GM21423 (cell line): ENCODE measurements around the gene RAB20.
"Not testable (repeated sequence)": the region's sequence is repeated elsewhere in the genome, so short reads cannot be mapped to it uniquely, and the experiment has no call there.

Experiments used
- ATAC-seq: cut with Tn5 transposase; IDR thresholded peaks from one replicate; pipeline ENCODE4 v1.9.1; 2021; ENCODE audit warnings: mild to moderate bottlenecking, moderate library complexity; ENCODE audit not compliant: unreplicated experiment

Gene RAB20, protein sequence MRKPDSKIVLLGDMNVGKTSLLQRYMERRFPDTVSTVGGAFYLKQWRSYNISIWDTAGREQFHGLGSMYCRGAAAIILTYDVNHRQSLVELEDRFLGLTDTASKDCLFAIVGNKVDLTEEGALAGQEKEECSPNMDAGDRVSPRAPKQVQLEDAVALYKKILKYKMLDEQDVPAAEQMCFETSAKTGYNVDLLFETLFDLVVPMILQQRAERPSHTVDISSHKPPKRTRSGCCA

GRCh38 chr13:110561344-110562035 is at the start of gene RAB20:
Gene RAB20, minus strand, starts transcription at chr13:110561722. Its CDS starts 203 bp downstream, at chr13:110561519.
- peak; percentile 73 for ATAC-seq

DNA sequence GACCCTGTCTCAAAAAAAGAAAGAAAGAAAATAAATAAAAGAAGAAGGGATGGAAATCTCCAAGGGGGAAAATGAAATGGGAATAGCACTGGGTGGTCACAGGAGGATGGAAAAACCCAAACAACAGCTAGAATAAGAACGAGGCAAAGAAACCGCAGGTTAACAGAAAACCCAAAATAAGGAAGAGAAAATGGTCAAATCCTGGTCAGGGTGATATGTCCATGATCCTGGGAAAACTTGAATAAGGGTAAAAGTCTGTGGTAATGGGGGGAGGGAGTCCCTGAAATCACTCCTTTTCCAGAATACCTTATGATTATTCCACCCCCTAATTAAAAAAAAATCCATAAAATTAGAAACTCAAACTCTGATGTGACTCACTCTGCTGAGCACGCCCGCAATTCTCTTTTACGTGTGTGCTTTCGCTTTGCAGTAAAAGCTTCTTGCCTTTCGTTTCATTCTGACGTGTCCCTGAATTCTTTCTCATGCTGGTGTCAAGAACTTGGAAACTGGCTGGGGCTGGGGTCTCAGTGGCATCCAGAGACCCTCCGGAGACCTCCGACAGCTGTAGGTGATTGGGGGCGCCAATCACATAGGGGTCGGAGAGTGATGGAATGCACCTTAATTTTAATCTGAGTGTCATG is 49.6 kb upstream of the RAB20 start:
- ATAC-seq: no peak

- ATAC-seq: no peak
Measured at GRCh38 chr13:110607675-110608224, 46.2 kb upstream of the RAB20 start.

GRCh38 chr13:110606281-110606680 is 44.8 kb upstream of the RAB20 start:
- not testable (repeated sequence) for ATAC-seq

GRCh38 chr13:110605132-110605531 is 43.6 kb upstream of the RAB20 start:
- ATAC-seq: no peak

- ATAC-seq: no peak
Measured at GRCh38 chr13:110600980-110601379, 39.5 kb upstream of the RAB20 start.

- ATAC-seq: no peak
Measured at GRCh38 chr13:110600261-110600819, 38.8 kb upstream of the RAB20 start.

DNA sequence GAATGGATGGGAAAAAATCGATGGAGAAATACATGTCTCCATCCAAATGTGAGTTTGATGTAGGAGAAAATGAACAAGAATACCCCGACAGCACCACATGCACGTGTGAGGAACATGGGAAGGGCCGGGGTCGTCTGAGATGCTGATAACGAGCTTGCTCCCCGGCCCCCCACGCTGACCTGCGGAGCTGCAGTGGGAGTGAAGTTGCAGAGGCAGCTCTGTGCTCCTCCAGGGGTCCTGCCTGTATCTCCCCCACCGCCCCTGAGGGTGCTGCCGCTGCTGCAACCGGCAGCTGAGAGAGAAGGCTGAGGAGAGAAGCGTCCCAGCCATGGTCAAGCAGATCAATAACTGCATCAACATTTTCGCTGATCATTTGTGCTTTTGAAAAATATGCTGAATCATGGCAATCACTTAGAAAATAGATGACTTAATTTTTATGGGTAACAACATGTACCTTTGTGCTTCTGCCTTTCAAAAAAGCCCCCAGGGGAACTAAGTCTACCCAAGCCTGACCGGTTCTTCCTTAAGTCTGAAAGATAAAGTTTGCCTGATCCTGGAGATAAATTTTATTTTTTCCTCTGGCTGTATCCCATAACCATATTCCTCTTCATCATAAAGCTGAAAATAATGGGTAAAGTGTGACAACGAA is 35.6 kb upstream of the RAB20 start:
- ATAC-seq: no peak

DNA sequence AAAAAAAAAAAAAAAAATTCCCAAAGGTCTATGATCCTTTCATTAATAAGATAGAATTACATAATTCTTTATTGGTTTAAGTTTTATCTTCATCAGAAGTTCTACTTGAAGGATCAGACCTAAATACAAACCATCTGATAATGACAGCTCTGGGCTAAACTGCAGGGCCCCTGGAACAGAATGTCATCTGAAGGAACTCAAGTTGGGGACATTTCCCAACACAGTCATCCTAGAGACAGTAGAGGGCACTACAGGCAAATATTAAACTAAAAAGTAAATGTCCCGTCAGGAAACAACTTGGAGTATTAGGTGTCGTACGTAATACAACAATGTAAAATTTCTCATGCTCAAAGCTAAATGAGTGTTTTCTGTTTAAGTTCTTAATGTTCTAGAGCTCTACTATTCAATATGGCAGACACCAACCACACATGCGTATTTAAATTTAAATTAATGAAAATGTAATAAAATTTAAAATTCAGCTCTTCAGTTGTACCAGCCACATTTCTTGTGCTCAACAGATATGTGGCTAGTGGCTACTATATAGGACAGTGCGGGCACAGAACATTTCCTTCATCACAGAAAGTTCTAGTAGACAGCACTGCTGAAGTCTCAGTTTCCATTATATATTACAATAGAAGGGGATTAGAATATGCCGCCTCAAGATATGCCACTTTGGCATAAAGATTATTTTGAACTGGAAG is 32.1 kb upstream of the RAB20 start:
- peak; percentile 85 for ATAC-seq

- ATAC-seq: no peak
Measured at GRCh38 chr13:110592665-110593064, 31.1 kb upstream of the RAB20 start.

DNA sequence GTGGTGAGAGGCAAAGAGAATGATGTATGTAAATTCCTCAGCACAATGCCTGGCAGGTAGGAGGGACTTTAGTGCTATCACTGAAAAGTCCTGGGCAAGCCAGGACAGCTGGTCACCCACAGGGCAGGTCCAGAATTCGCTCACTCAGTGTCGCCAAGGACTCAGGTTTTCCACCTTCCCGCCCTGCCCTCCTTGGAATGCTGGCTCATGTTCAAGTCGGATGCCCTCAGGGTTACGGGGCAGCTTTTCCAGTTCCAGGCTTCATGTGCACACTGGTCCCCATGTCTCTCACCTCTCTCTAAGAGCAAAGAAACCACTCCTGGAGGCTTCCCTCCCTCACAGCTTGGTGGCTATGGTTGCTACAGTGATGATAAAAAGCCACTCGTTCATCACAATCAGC is 29.1 kb upstream of the RAB20 start:
- ATAC-seq: no peak

DNA sequence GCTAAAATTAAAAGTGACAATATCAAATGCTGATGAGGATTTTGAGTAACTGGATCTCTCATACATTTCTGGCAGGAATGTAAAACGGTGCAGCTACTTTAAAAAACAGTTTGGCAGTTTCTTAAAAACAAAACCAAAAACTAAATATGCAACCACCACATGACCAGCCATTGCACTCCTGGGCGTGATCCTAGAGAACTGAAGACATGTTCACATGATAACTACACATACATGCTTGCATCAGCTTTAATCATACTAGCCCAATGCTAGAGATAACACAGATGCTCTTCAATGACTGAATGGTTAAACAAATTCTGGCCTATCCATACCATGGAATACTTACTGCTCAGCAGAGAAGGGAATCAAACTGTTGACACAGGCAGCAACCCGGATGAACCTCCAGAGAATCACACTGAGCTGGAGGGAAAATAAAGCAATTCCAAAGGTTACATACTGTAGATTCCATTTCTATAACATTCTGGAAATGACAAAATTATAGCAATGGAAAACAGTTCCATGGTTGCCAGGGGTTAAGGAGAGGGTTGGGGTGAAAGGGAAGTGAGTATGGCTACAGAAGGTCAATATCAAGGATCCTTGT is 28.4 kb upstream of the RAB20 start:
- no peak for ATAC-seq

GRCh38 chr13:110583178-110583865 is 21.8 kb upstream of the RAB20 start:
- ATAC-seq: no peak

GRCh38 chr13:110582421-110582954 is 21.0 kb upstream of the RAB20 start:
- ATAC-seq: no peak

DNA sequence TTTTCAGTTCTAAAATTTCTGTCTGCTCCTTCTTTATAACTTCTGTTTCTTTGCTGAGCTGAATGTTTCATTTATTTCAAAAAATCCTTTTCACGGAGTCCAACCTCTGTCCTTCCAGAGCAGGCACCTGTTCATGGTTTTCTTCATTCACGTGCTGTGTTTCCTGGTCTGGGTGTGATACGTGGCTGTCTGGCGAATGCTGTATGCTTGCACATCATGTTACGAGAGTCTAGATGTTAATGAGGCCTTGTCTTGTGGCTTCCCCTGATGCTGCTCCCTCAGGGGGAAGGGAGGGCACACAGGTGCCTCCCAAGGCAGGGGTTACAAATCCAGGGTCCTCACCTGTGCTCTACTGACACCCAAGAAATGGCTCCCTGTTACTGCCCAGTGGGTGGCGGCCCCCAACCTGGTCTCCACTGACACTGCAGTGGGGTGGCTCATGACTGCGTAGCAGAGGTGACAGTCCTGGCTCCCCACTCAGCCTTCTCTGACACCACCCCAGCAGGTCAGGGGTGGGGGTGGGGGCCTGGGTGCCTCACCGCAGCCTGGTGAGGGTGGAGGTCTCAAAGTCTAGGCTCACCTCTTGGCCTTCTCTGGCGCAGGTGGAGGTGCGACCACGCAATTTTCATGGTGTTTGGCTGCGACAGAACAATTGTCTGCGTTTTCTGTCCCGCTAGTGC is 20.1 kb upstream of the RAB20 start:
- ATAC-seq: no peak

GRCh38 chr13:110580800-110581199 is 19.3 kb upstream of the RAB20 start:
- no peak for ATAC-seq

- no peak for ATAC-seq
Measured at GRCh38 chr13:110578363-110578762, 16.8 kb upstream of the RAB20 start.

DNA sequence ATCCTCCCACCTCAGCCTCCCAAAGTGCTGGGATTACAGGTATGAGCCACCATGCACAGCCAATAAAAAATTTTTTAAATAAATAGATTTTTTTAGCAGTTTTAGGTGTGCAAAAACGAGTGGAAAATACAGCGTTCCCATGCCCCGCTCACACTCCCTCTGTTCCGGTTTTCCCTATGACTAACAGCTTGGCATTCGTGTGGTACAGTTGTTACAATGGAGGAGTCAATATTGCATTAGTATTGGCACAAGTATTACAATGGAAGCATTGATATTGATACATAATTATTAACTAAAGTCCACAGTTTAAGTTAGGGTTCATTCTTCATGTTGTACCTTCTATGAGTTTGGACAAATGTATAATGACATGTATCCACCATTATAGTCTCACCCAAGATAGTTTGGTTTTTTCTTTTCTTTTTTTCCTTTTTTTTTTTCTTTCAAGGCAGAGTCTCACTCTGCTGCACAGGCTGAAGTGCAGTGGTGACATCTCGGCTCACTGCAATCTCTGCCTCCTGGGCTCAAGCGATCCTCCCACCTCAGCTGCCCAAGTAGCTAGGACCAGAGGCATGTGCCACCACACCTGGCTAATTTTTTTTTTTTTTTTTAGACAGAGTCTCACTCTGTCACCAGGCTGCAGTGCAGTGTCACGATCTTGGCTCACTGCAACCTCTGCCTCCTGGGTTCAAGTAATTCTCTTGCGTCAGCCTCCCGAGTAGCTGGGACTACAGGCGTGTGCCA is 15.4 kb upstream of the RAB20 start:
- ATAC-seq: no peak
